Omental fat pad (tissue), 4 donors: ENCODE data around the gene SNAI1. TPM values are rescaled to one million over a fixed set of nuclear protein-coding genes. Genes with fewer than 3 reads are reported as not detected.
"Not testable (repeated sequence)": the region's sequence is repeated elsewhere in the genome, so short reads cannot be mapped to it uniquely, and the experiment has no call there.

Experiments
- ATAC-seq: fragments of 150-250 bp; one replicate; pipeline ENCODE4 v1.9.1; 2016; ENCODE audit warnings: mild to moderate bottlenecking, moderate library complexity; ENCODE audit not compliant: low FRiP score
- DNase-seq: peaks from one replicate; pipeline ENCODE4 v3.0.0-alpha.2; 2019; ENCODE audit warnings: low spot score
- CTCF ChIP-seq, 3 donors: fragments of 450-650 bp; IDR thresholded peaks; one replicate each; pipeline ENCODE4 v1.5.1; 2016 to 2017; ENCODE audit warnings: antibody characterized with exemption in 3 of 3, mild to moderate bottlenecking in 3 of 3, moderate library complexity in 2 of 3
- total RNA-seq, 4 donors: library from RNA; depleted of rRNA; stranded (reverse); fragments of >200 nt; gene quantifications; one replicate each; pipeline ENCODE4 v1.1.0, GENCODE V29; 2016

Gene SNAI1
- total RNA-seq, 4 donors from 2014 or later: 3.3 to 23.8 (median 8.7) TPM

- no peak for DNase-seq
- no peak for TF ChIP-seq CTCF (IDR thresholded peaks at IDR 0.05)
- ATAC-seq: no peak
Measured at GRCh38 chr20:50009521-50010454, 27.0 kb downstream of the SNAI1 start.

- not testable (repeated sequence) for ATAC-seq, DNase-seq
Measured at GRCh38 chr20:50011597-50011996, 28.8 kb downstream of the SNAI1 start.

- no peak for TF ChIP-seq CTCF (IDR thresholded peaks at IDR 0.05)
- no peak for DNase-seq
- no peak for ATAC-seq
Measured at GRCh38 chr20:50012282-50013263, 29.8 kb downstream of the SNAI1 start.

- DNase-seq (no peak), ATAC-seq (no peak)
- no peak for TF ChIP-seq CTCF (IDR thresholded peaks at IDR 0.05)
Measured at GRCh38 chr20:50013976-50014375, 31.2 kb downstream of the SNAI1 start.

GRCh38 chr20:50014570-50015562 is 32.1 kb downstream of the SNAI1 start:
- no peak for DNase-seq
- ATAC-seq: no peak
- no peak for TF ChIP-seq CTCF (IDR thresholded peaks at IDR 0.05)

GRCh38 chr20:50015636-50015992 is 32.8 kb downstream of the SNAI1 start:
- no peak for TF ChIP-seq CTCF (IDR thresholded peaks at IDR 0.05)
- no peak for DNase-seq
- no peak for ATAC-seq
